HepG2 (cell line): ENCODE results near the gene LRPAP1. TPM values are rescaled to one million over a fixed set of nuclear protein-coding genes. Genes with fewer than 3 reads are reported as not detected.

Source experiments
- ATAC-seq: fragments of 200-7000 bp; cut with Tn5 transposase; 3 replicates; pipeline ENCODE4 v1.9.1; 2020; ENCODE audit warnings: mild to moderate bottlenecking, moderate library complexity
- BruUV-seq: library from RNA; stranded (reverse); fragments of 400-500 nt; replicated peaks from 2 replicates; lab custom pipeline; 2021; lab: Mats Ljungman, UMichigan
- CTCF ChIA-PET: fragments of 300-600 bp; formaldehyde crosslinking; extraction: SDS; loops from one replicate; lab custom pipeline; 2021; ENCODE audit warnings: low total read pairs, inconsistent platforms, low intra/inter-chr PET ratio; lab: Yijun Ruan, JAX
- POLR2A ChIA-PET: fragments of 350-600 bp; sonication (Branson Sonifier 250); formaldehyde crosslinking; loops from one replicate; lab custom pipeline; 2020; ENCODE audit warnings: antibody characterized with exemption, inconsistent platforms; lab: Yijun Ruan, JAX
- DNase-seq: peaks from one replicate; pipeline ENCODE4 v3.0.0-alpha.2; 2015; ENCODE audit warnings: low spot score
- FAIRE-seq: peaks from 3 replicates; lab custom pipeline; 2011; peaks lifted over from hg19 to GRCh38; lab: Jason Lieb, UNC
- H2AFZ ChIP-seq: one replicate; pipeline ENCODE4 v1.6.1; 2011; ENCODE audit warnings: low read length, inconsistent platforms
- H3K27ac ChIP-seq: fragments of 300-600 bp; 3 replicates; pipeline ENCODE4 v1.8.0; 2011; ENCODE audit warnings: mixed run types, mild to moderate bottlenecking, mixed read lengths, low read length, inconsistent platforms; ENCODE audit not compliant: insufficient read depth; ENCODE audit errors: extremely low read length
- H3K27me3 ChIP-seq, 2 experiments: fragments of 200-600 bp in 1 of 2; 2 replicates in 1 of 2; 3 replicates in 1 of 2; pipeline versions ENCODE4 v1.6.0 to v1.8.0; 2011; ENCODE audit warnings: low read length in 2 of 2, mild to moderate bottlenecking in 2 of 2, moderate library complexity in 2 of 2, inconsistent platforms in 1 of 2; ENCODE audit not compliant: insufficient read depth in 2 of 2, control insufficient read depth in 1 of 2
- H3K36me3 ChIP-seq, 2 experiments: fragments of 200-600 bp in 1 of 2; replicated peaks in 1 of 2; 2 replicates in 1 of 2; 3 replicates in 1 of 2; pipeline versions ENCODE4 v1.5.1 to v1.8.0; 2011; ENCODE audit warnings: low read length in 2 of 2, inconsistent platforms in 1 of 2; ENCODE audit not compliant: insufficient read depth in 2 of 2, control insufficient read depth in 1 of 2
- H3K4me1 ChIP-seq: 2 replicates; pipeline ENCODE4 v1.5.1; 2012; ENCODE audit warnings: low read length, inconsistent platforms; ENCODE audit not compliant: insufficient read depth
- H3K4me2 ChIP-seq: 2 replicates; pipeline ENCODE4 v1.6.0; 2011; ENCODE audit warnings: low read depth, low read length, inconsistent platforms
- H3K4me3 ChIP-seq, 3 experiments: fragments of 200-600 bp in 1 of 3; sonication (generic), shearing (Covaris generic) in 1 of 3; replicated peaks in 1 of 3; 2 replicates each; pipeline ENCODE4 v1.5.1; 2011 to 2016; ENCODE audit warnings: low read length in 3 of 3, inconsistent platforms in 2 of 3, low read depth in 2 of 3, mild to moderate bottlenecking in 2 of 3, control low read depth in 1 of 3, mixed read lengths in 1 of 3; ENCODE audit not compliant: insufficient read depth in 1 of 3
- H3K79me2 ChIP-seq: one replicate; pipeline ENCODE4 v1.6.1; 2011; ENCODE audit warnings: low read length, inconsistent platforms; ENCODE audit not compliant: insufficient read depth
- H3K9ac ChIP-seq: 2 replicates; pipeline ENCODE4 v1.6.0; 2011; ENCODE audit warnings: mild to moderate bottlenecking, low read depth, low read length, inconsistent platforms; ENCODE audit not compliant: insufficient read depth
- H3K9me3 ChIP-seq: 2 replicates; pipeline ENCODE4 v1.5.1; 2012; ENCODE audit warnings: mild to moderate bottlenecking, low read length
- H4K20me1 ChIP-seq: 2 replicates; pipeline ENCODE4 v1.6.0; 2011; ENCODE audit warnings: inconsistent platforms, mild to moderate bottlenecking, low read length, moderate library complexity; ENCODE audit not compliant: insufficient read depth
- GATAD1 ChIP-seq: IDR thresholded peaks from 2 replicates; pipeline ENCODE4 v1.6.1; 2016; ENCODE audit warnings: missing genetic modification reagents, missing compliant biosample characterization
- JDP2 ChIP-seq: sonication (generic); formaldehyde crosslinking; IDR thresholded peaks from 2 replicates; pipeline ENCODE4 v1.8.1; 2022; ENCODE audit warnings: missing genetic modification reagents, borderline replicate concordance
- MXD3 ChIP-seq: IDR thresholded peaks from 2 replicates; pipeline ENCODE4 v1.6.1; 2016; ENCODE audit warnings: mild to moderate bottlenecking, missing biosample characterization, missing genetic modification reagents
- PAF1 ChIP-seq: IDR thresholded peaks from 2 replicates; pipeline ENCODE4 v1.6.1; 2016; ENCODE audit warnings: missing genetic modification reagents, missing compliant biosample characterization
- SIX4 ChIP-seq: sonication (generic); formaldehyde crosslinking; IDR thresholded peaks from 2 replicates; pipeline ENCODE4 v1.4.0; 2020; ENCODE audit warnings: missing genetic modification reagents
- SYNCRIP ChIP-seq: fragments of 200-400 bp; formaldehyde crosslinking; IDR thresholded peaks from 2 replicates; pipeline ENCODE4 v1.6.1; 2018; ENCODE audit warnings: mild to moderate bottlenecking, low read depth, low read length; ENCODE audit not compliant: insufficient read depth
- ZNF280D ChIP-seq: sonication (generic); formaldehyde crosslinking; IDR thresholded peaks from 2 replicates; pipeline ENCODE4 v1.5.1; 2020; ENCODE audit warnings: mild to moderate bottlenecking, missing genetic modification reagents
- ZNF318 ChIP-seq: sonication (generic); formaldehyde crosslinking; IDR thresholded peaks from 2 replicates; pipeline ENCODE4 v1.4.0; 2020; ENCODE audit warnings: mild to moderate bottlenecking, missing genetic modification reagents
- ZNF558 ChIP-seq: sonication (generic); formaldehyde crosslinking; IDR thresholded peaks from 2 replicates; pipeline ENCODE4 v1.9.0; 2022; ENCODE audit warnings: mild to moderate bottlenecking, missing genetic modification reagents, borderline replicate concordance
- WGBS: methylation state at CpG from one replicate; pipeline ENCODE4 v1.1.6; 2017; ENCODE audit warnings: low lambda C conversion rate; 5-methylcytosine and 5-hydroxymethylcytosine counted together
- in situ Hi-C: cut with HindIII; loops from 2 replicates; pipeline ENCODE4 v1.10.0; 2017; ENCODE audit warnings: low pct_unique_long_range_greater_than_20kb; ENCODE audit not compliant: extremely low pct_ligation_motif_present
- intact Hi-C: fragments of 100-400 bp; cut with micrococcal nuclease; formaldehyde crosslinking; loops from one replicate; pipeline ENCODE4 v1.10.0; 2022; ENCODE audit not compliant: unreplicated experiment
- polyA plus RNA-seq, 8 experiments: library from polyadenylated mRNA; depleted of rRNA in 3 of 8; stranded (reverse) in 7 of 8; unstranded in 1 of 8; fragments of >200 nt; fragmentation: Illumina TruSeq in 4 of 8; extraction: Trizol in 4 of 8; gene quantifications; 2 replicates each; pipeline versions ENCODE4 v1.2.1 to v1.2.3, GENCODE V29; 2011 to 2016; ENCODE audit warnings: low read depth in 4 of 8, missing spikeins in 1 of 8, mixed read lengths in 1 of 8; ENCODE audit not compliant: insufficient read depth in 1 of 8
- total RNA-seq, 5 experiments: library from RNA; depleted of rRNA; stranded (reverse); fragments of >200 nt; fragmentation: Illumina TruSeq; extraction: Trizol; gene quantifications; 2 replicates each; pipeline ENCODE4 v1.2.3, GENCODE V29; 2016; ENCODE audit warnings: low read depth in 1 of 5

LRPAP1 gene
- total and polyA plus RNA-seq, 2 of the 13 experiments (the other 11 are each of a cell fraction or from before 2014, with no cell fraction given), result 153 to 191 TPM

GRCh38 chr4:3527101-3527913 lies 4.9 kb downstream of the LRPAP1 start:
- Histone ChIP-seq H3K36me3 (peaks cover 30 to 44% of the 10 kb centered on the region in 2 experiments), H3K79me2 (peaks cover 40% of the 10 kb centered on the region), H3K4me1 (peaks cover 23% of the 10 kb centered on the region), H3K4me3 (no peak overlapping the region), H3K27ac (no peak overlapping the region), H2AFZ (no peak overlapping the region), H4K20me1 (peaks cover 12% of the 10 kb centered on the region; the same call in 1 of the 2 replicates)
- CTCF ChIA-PET, result no interaction called here
- DNase-seq, result no peak
- BruUV-seq, result no TSS peak
- intact Hi-C loops, result no loop called here
- in situ Hi-C loops, result no loop called here
- no peak for ATAC-seq
- WGBS, result 92% methylated on average over 3 of the region's 14 CpGs
- TF ChIP-seq ZNF558, result no peak
- TF ChIP-seq SYNCRIP, result no peak
- no peak for TF ChIP-seq GATAD1 (CRISPR knock-in tag)
- no peak for TF ChIP-seq ZNF318 (CRISPR knock-in tag)
- no peak for TF ChIP-seq SIX4 (CRISPR knock-in tag)
- no peak for TF ChIP-seq PAF1
- no peak for TF ChIP-seq MXD3 (CRISPR knock-in tag)
- TF ChIP-seq JDP2 (CRISPR knock-in tag), result no peak
- TF ChIP-seq ZNF280D, result no peak
- TF ChIP-seq, all 625 proteins: peak for 0
- no peaks in the 10 kb centered on the region for H3K9me3 ChIP-seq
- no peak for FAIRE-seq
- no peak overlapping the region for H3K4me2 ChIP-seq
- POLR2A ChIA-PET, result no interaction called here
- no peak overlapping the region for H3K9ac ChIP-seq
- H3K27me3 ChIP-seq, result no peaks in the 10 kb centered on the region; a peak in 1 of 5 replicates
